Endodermal cell (in vitro differentiated cells): Measurements from ENCODE around the gene KLK12. TPM values are rescaled to one million over a fixed set of nuclear protein-coding genes. Genes with fewer than 3 reads are reported as not detected.

ENCODE experiments used
- DNase-seq: peaks from one replicate; pipeline ENCODE4 v3.0.0-alpha.2; 2017
- H3K27ac ChIP-seq: 2 replicates; pipeline ENCODE4 v1.5.1; 2013; ENCODE audit warnings: mild to moderate bottlenecking, low read depth, low read length, moderate library complexity
- H3K27me3 ChIP-seq: 2 replicates; pipeline ENCODE4 v1.6.1; 2013; ENCODE audit warnings: mild to moderate bottlenecking, low read length, moderate library complexity; ENCODE audit not compliant: insufficient read depth, control insufficient read depth, poor library complexity, severe bottlenecking
- H3K36me3 ChIP-seq: 2 replicates; pipeline ENCODE4 v1.7.0; 2013; ENCODE audit warnings: mild to moderate bottlenecking, low read length, moderate library complexity; ENCODE audit not compliant: control insufficient read depth, insufficient read depth
- H3K4me1 ChIP-seq: one replicate; pipeline ENCODE4 v1.7.0; 2013; ENCODE audit warnings: low read length; ENCODE audit not compliant: control insufficient read depth, insufficient read depth
- H3K4me3 ChIP-seq: 2 replicates; pipeline ENCODE4 v1.5.1; 2013; ENCODE audit warnings: mild to moderate bottlenecking, low read length, moderate library complexity
- H3K9ac ChIP-seq: 2 replicates; pipeline ENCODE4 v1.6.1; 2013; ENCODE audit warnings: mild to moderate bottlenecking, low read length, moderate library complexity; ENCODE audit not compliant: poor library complexity, severe bottlenecking; ENCODE audit errors: extremely low read depth
- H3K9me3 ChIP-seq: 2 replicates; pipeline ENCODE4 v1.6.1; 2013; ENCODE audit warnings: mild to moderate bottlenecking, low read length, moderate library complexity; ENCODE audit not compliant: control insufficient read depth
- H3K27ac Mint-ChIP-seq: 2 replicates; pipeline ENCODE4 v1.8.0; 2020; ENCODE audit warnings: mixed read lengths
- H3K27me3 Mint-ChIP-seq: 2 replicates; pipeline ENCODE4 v1.8.0; 2021; ENCODE audit warnings: mild to moderate bottlenecking, mixed read lengths; ENCODE audit not compliant: insufficient read depth
- H3K36me3 Mint-ChIP-seq: 2 replicates; pipeline ENCODE4 v1.8.0; 2020; ENCODE audit warnings: low read depth, mixed read lengths
- H3K4me1 Mint-ChIP-seq: 2 replicates; pipeline ENCODE4 v1.8.0; 2020; ENCODE audit warnings: mixed read lengths
- H3K4me3 Mint-ChIP-seq: 2 replicates; pipeline ENCODE4 v1.8.0; 2020; ENCODE audit warnings: mild to moderate bottlenecking, moderate library complexity, mixed read lengths
- H3K9me3 Mint-ChIP-seq: 2 replicates; pipeline ENCODE4 v1.8.0; 2020; ENCODE audit warnings: mild to moderate bottlenecking, mixed read lengths
- WGBS, 2 experiments: methylation state at CpG; one replicate each; pipeline versions ENCODE4 v1.1.5 to v1.1.7; 2013; ENCODE audit warnings: missing lambda C conversion rate in 2 of 2, mixed read lengths in 1 of 2; ENCODE audit not compliant: insufficient coverage in 1 of 2, insufficient read length in 1 of 2; 5-methylcytosine and 5-hydroxymethylcytosine counted together
- total RNA-seq, 2 donors: library from RNA; stranded (reverse); fragmentation: NEBNext Ultra II Directional in 1 of 2; extraction: Animal tissue kit (Norgen Biotek cat#: 25700) in 1 of 2; gene quantifications; 2 replicates in 1 of 2; 3 replicates in 1 of 2; pipeline ENCODE4 v1.2.1, GENCODE V29; 2021
- TF ChIP-seq, protein P1 (sequence below): fragments of 200-600 bp; sonication (generic); conservative IDR thresholded peaks from 2 replicates; pipeline ENCODE4 v1.5.0; 2021; ENCODE audit warnings: antibody characterized with exemption, mild to moderate bottlenecking

Gene KLK12
- total RNA-seq, 2 donors from 2014 or later, result not detected

DNA sequence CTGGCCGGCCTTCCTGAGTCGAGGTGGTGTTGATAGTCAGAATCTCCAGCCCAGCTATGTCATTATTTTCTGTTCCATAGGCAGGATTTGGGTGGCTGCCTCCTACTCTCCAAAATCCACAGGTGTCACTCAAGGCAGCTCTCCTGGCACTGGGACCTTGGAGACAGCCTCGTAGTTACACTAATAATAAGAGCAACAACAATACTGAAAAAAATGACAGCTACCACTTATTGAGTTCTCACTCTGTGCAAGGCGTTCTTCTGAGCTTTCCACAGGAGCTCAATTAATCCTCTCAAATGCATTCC, 12.2 kb upstream of the KLK12 start:
- Mint-ChIP-seq H3K4me3 (no peak overlapping the region), H3K4me1 (peaks cover 14% of the 10 kb centered on the region), H3K36me3 (no peaks in the 10 kb centered on the region), H3K9me3 (peaks cover 10% of the 10 kb centered on the region), H3K27me3 (no peaks in the 10 kb centered on the region), H3K27ac (peak overlapping the region; percentile 56)
- Histone ChIP-seq H3K9ac (no peak overlapping the region), H3K9me3 (no peaks in the 10 kb centered on the region), H3K36me3 (no peaks in the 10 kb centered on the region), H3K27ac (no peak overlapping the region), H3K4me3 (no peak overlapping the region), H3K27me3 (no peaks in the 10 kb centered on the region), H3K4me1 (no peaks in the 10 kb centered on the region)
- 28 to 59% methylated on average over 2 to 4 of the region's 4 CpGs for WGBS, 2 experiments
- TF ChIP-seq, protein P1, sequence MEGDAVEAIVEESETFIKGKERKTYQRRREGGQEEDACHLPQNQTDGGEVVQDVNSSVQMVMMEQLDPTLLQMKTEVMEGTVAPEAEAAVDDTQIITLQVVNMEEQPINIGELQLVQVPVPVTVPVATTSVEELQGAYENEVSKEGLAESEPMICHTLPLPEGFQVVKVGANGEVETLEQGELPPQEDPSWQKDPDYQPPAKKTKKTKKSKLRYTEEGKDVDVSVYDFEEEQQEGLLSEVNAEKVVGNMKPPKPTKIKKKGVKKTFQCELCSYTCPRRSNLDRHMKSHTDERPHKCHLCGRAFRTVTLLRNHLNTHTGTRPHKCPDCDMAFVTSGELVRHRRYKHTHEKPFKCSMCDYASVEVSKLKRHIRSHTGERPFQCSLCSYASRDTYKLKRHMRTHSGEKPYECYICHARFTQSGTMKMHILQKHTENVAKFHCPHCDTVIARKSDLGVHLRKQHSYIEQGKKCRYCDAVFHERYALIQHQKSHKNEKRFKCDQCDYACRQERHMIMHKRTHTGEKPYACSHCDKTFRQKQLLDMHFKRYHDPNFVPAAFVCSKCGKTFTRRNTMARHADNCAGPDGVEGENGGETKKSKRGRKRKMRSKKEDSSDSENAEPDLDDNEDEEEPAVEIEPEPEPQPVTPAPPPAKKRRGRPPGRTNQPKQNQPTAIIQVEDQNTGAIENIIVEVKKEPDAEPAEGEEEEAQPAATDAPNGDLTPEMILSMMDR, result no peak
- DNase-seq, result no peak

DNA sequence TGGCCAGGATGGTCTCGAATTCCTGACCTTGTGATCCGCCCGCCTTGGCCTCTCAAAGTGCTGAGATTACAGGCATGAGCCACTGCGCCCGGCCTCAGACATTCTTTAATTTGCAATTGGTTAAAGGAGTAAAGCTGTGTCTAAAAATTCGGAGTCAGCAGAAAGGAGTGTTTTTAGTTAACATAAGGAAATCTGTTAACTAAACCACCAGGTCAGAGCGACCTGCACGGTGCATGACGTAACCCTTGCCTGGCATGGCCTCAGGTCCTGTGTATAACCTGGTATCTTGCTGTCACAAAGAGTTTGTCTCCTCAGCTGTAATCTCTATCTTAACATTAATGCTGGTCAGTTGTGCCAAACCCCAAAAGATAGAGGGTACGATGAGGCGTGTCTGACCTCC, 9.5 kb upstream of the KLK12 start:
- no peak overlapping the region for H3K27ac Mint-ChIP-seq

DNA sequence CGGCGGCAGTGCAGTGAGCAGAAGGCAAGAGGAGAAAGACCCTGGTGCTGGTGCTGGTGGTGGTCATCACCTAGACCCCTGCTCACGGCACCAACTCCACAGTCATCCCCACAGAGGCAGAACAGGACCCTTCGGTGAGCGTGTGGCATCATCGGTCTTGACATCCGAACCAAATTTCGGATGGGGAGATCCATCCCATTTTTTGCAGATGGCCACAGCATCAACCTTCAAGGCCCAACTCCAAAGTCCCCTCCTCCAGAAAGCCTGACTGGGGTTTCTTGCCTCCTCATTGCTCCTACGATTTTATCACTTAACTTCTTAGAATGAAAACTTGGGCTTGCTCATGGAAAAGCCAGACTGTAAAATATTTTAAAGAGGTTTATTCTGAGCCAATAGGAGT, 8.7 kb upstream of the KLK12 start:
- no peaks in the 10 kb centered on the region for H3K9me3 Mint-ChIP-seq

More for the DNA sequence above, 9.5 kb upstream of the KLK12 start:
- peaks cover 4% of the 10 kb centered on the region for H3K9me3 Mint-ChIP-seq
- no peak for DNase-seq
- no peaks in the 10 kb centered on the region for H3K4me1 ChIP-seq
- no peaks in the 10 kb centered on the region for H3K27me3 Mint-ChIP-seq
- no peak overlapping the region for H3K27ac ChIP-seq
- 91 to 95% methylated on average over 7 to 11 of the region's 11 CpGs for WGBS, 2 experiments
- TF ChIP-seq, protein P1, result no peak
- no peaks in the 10 kb centered on the region for H3K36me3 Mint-ChIP-seq
- no peaks in the 10 kb centered on the region for H3K27me3 ChIP-seq
- H3K36me3 ChIP-seq, result no peaks in the 10 kb centered on the region
- no peak overlapping the region for H3K4me3 Mint-ChIP-seq
- H3K4me3 ChIP-seq, result no peak overlapping the region
- H3K4me1 Mint-ChIP-seq, result peaks cover 14% of the 10 kb centered on the region
- no peak overlapping the region for H3K9ac ChIP-seq
- no peaks in the 10 kb centered on the region for H3K9me3 ChIP-seq

More for the DNA sequence above, 8.7 kb upstream of the KLK12 start:
- H3K9me3 ChIP-seq, result no peaks in the 10 kb centered on the region
- H3K27ac ChIP-seq, result no peak overlapping the region
- WGBS, 2 experiments, result 89 to 92% methylated on average over 6 to 9 of the region's 9 CpGs
- no peaks in the 10 kb centered on the region for H3K36me3 ChIP-seq
- TF ChIP-seq, protein P1, result no peak
- no peaks in the 10 kb centered on the region for H3K27me3 ChIP-seq
- no peak overlapping the region for H3K4me3 Mint-ChIP-seq
- H3K4me1 ChIP-seq, result no peaks in the 10 kb centered on the region
- no peaks in the 10 kb centered on the region for H3K27me3 Mint-ChIP-seq
- no peak overlapping the region for H3K9ac ChIP-seq
- no peak overlapping the region for H3K27ac Mint-ChIP-seq
- no peak for DNase-seq
- H3K4me3 ChIP-seq, result no peak overlapping the region
- H3K36me3 Mint-ChIP-seq, result no peaks in the 10 kb centered on the region
- peaks cover 14% of the 10 kb centered on the region for H3K4me1 Mint-ChIP-seq
